Neural progenitor cell (in vitro differentiated cells): Measurements from ENCODE around the gene DMKN. TPM values are rescaled to one million over a fixed set of nuclear protein-coding genes. Genes with fewer than 3 reads are reported as not detected.
A peak's percentile ranks its signal among the peaks of the same experiment; 100 is the strongest.

Experiments used
- DNase-seq: peaks from one replicate; pipeline ENCODE4 v3.0.0-alpha.2; 2016; ENCODE audit warnings: low spot score
- H2AFZ ChIP-seq: fragments of 200-600 bp; sonication (generic); replicated peaks from 2 replicates; pipeline ENCODE4 v1.6.1; 2016; ENCODE audit warnings: antibody characterized with exemption
- H3F3A ChIP-seq: fragments of 200-600 bp; sonication (generic); 2 replicates; pipeline ENCODE4 v1.6.1; 2016; ENCODE audit warnings: antibody characterized with exemption, low read depth
- H3K27ac ChIP-seq: fragments of 200-600 bp; sonication (generic); 2 replicates; pipeline ENCODE4 v1.5.1; 2016; ENCODE audit warnings: mild to moderate bottlenecking
- H3K27me3 ChIP-seq: fragments of 200-600 bp; sonication (generic); 2 replicates; pipeline ENCODE4 v1.6.1; 2016; ENCODE audit warnings: mild to moderate bottlenecking, moderate library complexity
- H3K36me3 ChIP-seq: fragments of 200-600 bp; sonication (generic); 2 replicates; pipeline ENCODE4 v1.5.1; 2016
- H3K4me1 ChIP-seq: fragments of 200-600 bp; sonication (generic); 2 replicates; pipeline ENCODE4 v1.6.1; 2016; ENCODE audit warnings: mixed run types
- H3K4me2 ChIP-seq: fragments of 200-600 bp; sonication (generic); 2 replicates; pipeline ENCODE4 v1.6.1; 2016
- H3K4me3 ChIP-seq: fragments of 200-600 bp; sonication (generic); 2 replicates; pipeline ENCODE4 v1.5.1; 2016
- H3K79me2 ChIP-seq: fragments of 200-600 bp; sonication (generic); 2 replicates; pipeline ENCODE4 v1.6.1; 2016; ENCODE audit warnings: low read depth
- H3K9ac ChIP-seq: fragments of 200-600 bp; sonication (generic); 2 replicates; pipeline ENCODE4 v1.6.1; 2016
- H3K9me3 ChIP-seq: fragments of 200-600 bp; sonication (generic); 2 replicates; pipeline ENCODE4 v1.5.1; 2016; ENCODE audit warnings: low read depth
- H4K20me1 ChIP-seq: fragments of 200-600 bp; sonication (generic); 2 replicates; pipeline ENCODE4 v1.6.1; 2016; ENCODE audit warnings: low read depth
- H3K27ac Mint-ChIP-seq: 3 replicates; pipeline ENCODE4 v1.8.0; 2021; ENCODE audit warnings: mixed read lengths
- H3K27me3 Mint-ChIP-seq: 2 replicates; pipeline ENCODE4 v1.8.0; 2022; ENCODE audit warnings: low read depth, mild to moderate bottlenecking, inconsistent platforms, moderate library complexity, mixed read lengths; ENCODE audit not compliant: insufficient read depth
- H3K36me3 Mint-ChIP-seq: 3 replicates; pipeline ENCODE4 v1.8.0; 2021; ENCODE audit warnings: mixed read lengths
- H3K4me1 Mint-ChIP-seq: 3 replicates; pipeline ENCODE4 v1.8.0; 2021; ENCODE audit warnings: mixed read lengths
- H3K4me3 Mint-ChIP-seq: 3 replicates; pipeline ENCODE4 v1.8.0; 2021; ENCODE audit warnings: mild to moderate bottlenecking, moderate library complexity, mixed read lengths
- H3K9me3 Mint-ChIP-seq: 3 replicates; pipeline ENCODE4 v1.8.0; 2020; ENCODE audit warnings: mixed read lengths
- EZH2 ChIP-seq: fragments of 200-600 bp; sonication (generic); IDR thresholded peaks from 2 replicates; pipeline ENCODE4 v1.6.1; 2017; ENCODE audit warnings: antibody characterized with exemption, mild to moderate bottlenecking, moderate library complexity
- EZH2phosphoT487 ChIP-seq: fragments of 200-600 bp; sonication (generic); IDR thresholded peaks from 2 replicates; pipeline ENCODE4 v1.6.1; 2017; ENCODE audit warnings: antibody characterized with exemption
- total RNA-seq: library from RNA; depleted of rRNA; stranded (reverse); fragments of >200 nt; gene quantifications from 2 replicates; pipeline ENCODE4 v1.2.3, GENCODE V29; 2015; ENCODE audit warnings: low replicate concordance
- TF ChIP-seq, protein P1 (sequence below): fragments of 200-600 bp; sonication (generic); IDR thresholded peaks from 2 replicates; pipeline ENCODE4 v1.5.1; 2017; ENCODE audit warnings: antibody characterized with exemption, mild to moderate bottlenecking

Gene DMKN
- total RNA-seq, 1 donor from 2014 or later: 175 TPM

DNA sequence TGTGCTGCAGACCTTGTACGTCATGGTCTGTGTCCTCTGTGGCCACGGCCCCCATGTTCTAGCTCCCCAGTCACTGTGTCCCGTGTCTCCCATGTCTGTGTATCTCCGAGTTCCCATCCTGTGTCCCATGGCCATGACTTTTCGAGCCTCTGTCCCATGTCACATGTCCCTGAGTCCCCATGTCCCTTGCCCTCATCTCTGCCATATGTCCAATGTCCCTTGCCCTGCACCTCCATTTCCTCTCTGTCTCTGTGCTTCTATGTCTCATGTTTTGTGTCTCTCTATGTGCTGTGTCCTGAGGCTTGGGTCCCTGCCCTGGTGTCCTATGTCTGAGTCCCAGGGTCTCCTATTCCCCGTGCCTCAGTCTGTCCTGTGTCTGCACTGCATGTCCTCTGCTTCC is 48.0 kb upstream of the DMKN start:
- TF ChIP-seq EZH2phosphoT487 (no peak), EZH2 (no peak)
- TF ChIP-seq, protein P1, sequence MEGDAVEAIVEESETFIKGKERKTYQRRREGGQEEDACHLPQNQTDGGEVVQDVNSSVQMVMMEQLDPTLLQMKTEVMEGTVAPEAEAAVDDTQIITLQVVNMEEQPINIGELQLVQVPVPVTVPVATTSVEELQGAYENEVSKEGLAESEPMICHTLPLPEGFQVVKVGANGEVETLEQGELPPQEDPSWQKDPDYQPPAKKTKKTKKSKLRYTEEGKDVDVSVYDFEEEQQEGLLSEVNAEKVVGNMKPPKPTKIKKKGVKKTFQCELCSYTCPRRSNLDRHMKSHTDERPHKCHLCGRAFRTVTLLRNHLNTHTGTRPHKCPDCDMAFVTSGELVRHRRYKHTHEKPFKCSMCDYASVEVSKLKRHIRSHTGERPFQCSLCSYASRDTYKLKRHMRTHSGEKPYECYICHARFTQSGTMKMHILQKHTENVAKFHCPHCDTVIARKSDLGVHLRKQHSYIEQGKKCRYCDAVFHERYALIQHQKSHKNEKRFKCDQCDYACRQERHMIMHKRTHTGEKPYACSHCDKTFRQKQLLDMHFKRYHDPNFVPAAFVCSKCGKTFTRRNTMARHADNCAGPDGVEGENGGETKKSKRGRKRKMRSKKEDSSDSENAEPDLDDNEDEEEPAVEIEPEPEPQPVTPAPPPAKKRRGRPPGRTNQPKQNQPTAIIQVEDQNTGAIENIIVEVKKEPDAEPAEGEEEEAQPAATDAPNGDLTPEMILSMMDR: no peak
- H4K20me1 ChIP-seq: no peaks in the 10 kb centered on the region
- no peak overlapping the region for H3K9ac ChIP-seq
- Mint-ChIP-seq H3K27ac (no peak overlapping the region), H3K4me3 (peak overlapping the region; percentile 22), H3K36me3 (no peaks in the 10 kb centered on the region), H3K4me1 (peaks cover 6% of the 10 kb centered on the region), H3K9me3 (no peaks in the 10 kb centered on the region), H3K27me3 (peaks cover 31% of the 10 kb centered on the region)
- H3K4me1 ChIP-seq: no peaks in the 10 kb centered on the region
- H3K27ac ChIP-seq: no peak overlapping the region
- H3K4me3 ChIP-seq: no peak overlapping the region
- no peak overlapping the region for H3K4me2 ChIP-seq
- H3F3A ChIP-seq: peaks cover 11% of the 10 kb centered on the region
- peaks cover 69% of the 10 kb centered on the region for H3K27me3 ChIP-seq
- no peak overlapping the region for H2AFZ ChIP-seq
- no peak for DNase-seq
- no peaks in the 10 kb centered on the region for H3K79me2 ChIP-seq
- H3K9me3 ChIP-seq: no peaks in the 10 kb centered on the region
- no peaks in the 10 kb centered on the region for H3K36me3 ChIP-seq

- Histone ChIP-seq H4K20me1 (no peaks in the 10 kb centered on the region), H3K4me2 (no peak overlapping the region), H3F3A (peaks cover 11% of the 10 kb centered on the region), H3K27ac (no peak overlapping the region), H2AFZ (no peak overlapping the region), H3K9ac (no peak overlapping the region), H3K79me2 (no peaks in the 10 kb centered on the region), H3K27me3 (peaks cover 76% of the 10 kb centered on the region), H3K4me1 (no peaks in the 10 kb centered on the region), H3K9me3 (no peaks in the 10 kb centered on the region), H3K36me3 (no peaks in the 10 kb centered on the region), H3K4me3 (no peak overlapping the region)
- peaks cover 10% of the 10 kb centered on the region for H3K4me1 Mint-ChIP-seq
- peaks cover 36% of the 10 kb centered on the region for H3K27me3 Mint-ChIP-seq
- no peaks in the 10 kb centered on the region for H3K36me3 Mint-ChIP-seq
- TF ChIP-seq, protein P1: no peak
- TF ChIP-seq EZH2phosphoT487 (no peak), EZH2 (no peak)
- no peaks in the 10 kb centered on the region for H3K9me3 Mint-ChIP-seq
- no peak for DNase-seq
- no peak overlapping the region for H3K27ac Mint-ChIP-seq
- H3K4me3 Mint-ChIP-seq: no peak overlapping the region
Measured at GRCh38 chr19:35560677-35561076, 47.2 kb upstream of the DMKN start.

DNA sequence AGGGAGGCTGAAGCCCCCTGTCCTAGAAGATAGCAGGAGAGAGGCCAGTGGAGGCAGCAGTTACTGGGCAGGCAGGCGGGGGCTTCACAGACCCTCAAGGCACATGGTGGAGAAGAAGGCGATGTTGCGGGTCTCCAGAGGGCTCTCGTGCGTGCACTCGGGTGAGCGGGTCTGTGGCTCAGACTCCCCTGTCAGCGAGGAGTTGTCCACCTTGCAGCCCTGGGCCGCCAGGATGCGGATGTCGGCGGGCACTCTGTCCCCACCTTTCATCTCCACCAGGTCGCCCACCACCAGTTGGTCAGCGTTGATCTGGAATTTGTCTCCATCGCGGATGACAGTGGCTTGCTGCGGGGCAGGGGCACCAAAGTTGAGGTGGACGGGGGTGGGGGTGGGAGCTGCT is 46.8 kb upstream of the DMKN start:
- Histone ChIP-seq H3K9me3 (no peaks in the 10 kb centered on the region), H3K27me3 (peaks cover 76% of the 10 kb centered on the region), H2AFZ (no peak overlapping the region), H3K4me3 (no peak overlapping the region), H4K20me1 (no peaks in the 10 kb centered on the region), H3K79me2 (no peaks in the 10 kb centered on the region), H3K9ac (no peak overlapping the region), H3K27ac (no peak overlapping the region), H3F3A (peaks cover 11% of the 10 kb centered on the region), H3K4me2 (no peak overlapping the region), H3K4me1 (no peaks in the 10 kb centered on the region), H3K36me3 (no peaks in the 10 kb centered on the region)
- no peak for DNase-seq
- Mint-ChIP-seq H3K36me3 (no peaks in the 10 kb centered on the region), H3K4me1 (peaks cover 11% of the 10 kb centered on the region), H3K4me3 (peak overlapping the region; percentile 33), H3K9me3 (no peaks in the 10 kb centered on the region), H3K27me3 (peaks cover 34% of the 10 kb centered on the region), H3K27ac (no peak overlapping the region)
- TF ChIP-seq EZH2: no peak
- TF ChIP-seq, protein P1: no peak
- TF ChIP-seq EZH2phosphoT487: no peak
